ENCODE results near the gene UBE2D1. TPM values are rescaled to one million over a fixed set of nuclear protein-coding genes. Genes with fewer than 3 reads are reported as not detected.

Gene UBE2D1
- total RNA-seq, 3 donors from 2014 or later (not counting 1 experiment from before 2014, with no cell fraction given) = 14.0 to 14.5 (median 14.4) TPM

DNA sequence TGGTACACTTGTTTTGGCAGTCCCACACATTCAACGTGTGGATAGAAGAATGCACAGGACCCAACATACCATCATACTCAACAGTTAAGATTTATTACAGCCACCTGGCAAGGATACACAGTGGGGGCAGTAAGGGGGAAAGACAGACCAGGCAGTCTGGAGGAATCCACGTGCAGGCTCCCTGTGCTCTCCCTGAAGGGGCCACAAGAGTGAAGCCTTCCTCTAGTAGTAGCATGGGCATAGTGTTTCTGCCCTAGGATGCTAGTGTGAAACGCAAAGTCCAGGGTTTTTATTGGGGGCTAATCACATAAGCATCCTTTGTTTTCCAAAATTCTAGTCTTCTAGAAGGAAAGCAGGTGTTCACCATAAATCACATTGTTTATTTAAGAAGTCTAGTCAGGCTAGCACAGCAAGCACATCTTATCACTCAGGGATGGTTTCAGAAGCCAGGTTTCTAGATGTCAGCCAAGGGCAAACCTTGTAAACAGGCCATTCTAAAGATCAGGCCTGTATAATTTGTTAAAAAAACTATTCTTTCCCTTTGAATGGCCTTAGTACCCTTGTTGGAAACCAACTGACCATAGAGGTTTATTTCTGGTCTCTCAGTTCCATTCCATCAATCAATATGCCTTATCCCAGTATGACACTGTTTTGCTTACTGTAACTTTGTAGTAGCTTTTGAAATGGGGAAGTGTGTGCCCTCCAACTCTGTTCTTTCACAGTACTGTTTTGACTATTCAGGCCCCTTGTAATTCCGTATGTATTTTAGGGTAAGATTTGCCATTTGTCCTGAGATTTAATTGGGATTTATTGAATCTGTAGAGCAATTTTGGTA lies 38.0 kb downstream of the UBE2D1 start:
- no peak overlapping the region for H3K27ac ChIP-seq (ENCODE audit: low read length)
- intact Hi-C loops (cut with micrococcal nuclease) = no loop called here
- Mint-ChIP-seq H3K9me3 (no peaks in the 10 kb centered on the region), H3K36me3 (no peaks in the 10 kb centered on the region), H3K4me1 (no peaks in the 10 kb centered on the region), H3K27ac (no peak overlapping the region), H3K4me3 (no peak overlapping the region), H3K27me3 (ENCODE audit: low read depth in 2 of 2) (no peaks in the 10 kb centered on the region)
- no peak overlapping the region for H3K4me3 ChIP-seq (ENCODE audit: low read length)
- no peak for DNase-seq
- H3K27me3 ChIP-seq (ENCODE audit: control insufficient read depth, insufficient read depth, low read length) = no peaks in the 10 kb centered on the region
- no peak for ATAC-seq
- H3K4me1 ChIP-seq (ENCODE audit: control insufficient read depth, insufficient read depth, low read length) = no peaks in the 10 kb centered on the region
- 93% methylated on average over 4 of the region's 4 CpGs for WGBS (ENCODE audit: insufficient coverage)
- TF ChIP-seq, protein P1, sequence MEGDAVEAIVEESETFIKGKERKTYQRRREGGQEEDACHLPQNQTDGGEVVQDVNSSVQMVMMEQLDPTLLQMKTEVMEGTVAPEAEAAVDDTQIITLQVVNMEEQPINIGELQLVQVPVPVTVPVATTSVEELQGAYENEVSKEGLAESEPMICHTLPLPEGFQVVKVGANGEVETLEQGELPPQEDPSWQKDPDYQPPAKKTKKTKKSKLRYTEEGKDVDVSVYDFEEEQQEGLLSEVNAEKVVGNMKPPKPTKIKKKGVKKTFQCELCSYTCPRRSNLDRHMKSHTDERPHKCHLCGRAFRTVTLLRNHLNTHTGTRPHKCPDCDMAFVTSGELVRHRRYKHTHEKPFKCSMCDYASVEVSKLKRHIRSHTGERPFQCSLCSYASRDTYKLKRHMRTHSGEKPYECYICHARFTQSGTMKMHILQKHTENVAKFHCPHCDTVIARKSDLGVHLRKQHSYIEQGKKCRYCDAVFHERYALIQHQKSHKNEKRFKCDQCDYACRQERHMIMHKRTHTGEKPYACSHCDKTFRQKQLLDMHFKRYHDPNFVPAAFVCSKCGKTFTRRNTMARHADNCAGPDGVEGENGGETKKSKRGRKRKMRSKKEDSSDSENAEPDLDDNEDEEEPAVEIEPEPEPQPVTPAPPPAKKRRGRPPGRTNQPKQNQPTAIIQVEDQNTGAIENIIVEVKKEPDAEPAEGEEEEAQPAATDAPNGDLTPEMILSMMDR (IDR thresholded peaks at IDR 0.05) = no peak
- peaks cover 3% of the 10 kb centered on the region for H3K36me3 ChIP-seq (ENCODE audit: control insufficient read depth, insufficient read depth, low read length)
- no peaks in the 10 kb centered on the region for H3K9me3 ChIP-seq (ENCODE audit: control insufficient read depth, insufficient read depth, low read length)

DNA sequence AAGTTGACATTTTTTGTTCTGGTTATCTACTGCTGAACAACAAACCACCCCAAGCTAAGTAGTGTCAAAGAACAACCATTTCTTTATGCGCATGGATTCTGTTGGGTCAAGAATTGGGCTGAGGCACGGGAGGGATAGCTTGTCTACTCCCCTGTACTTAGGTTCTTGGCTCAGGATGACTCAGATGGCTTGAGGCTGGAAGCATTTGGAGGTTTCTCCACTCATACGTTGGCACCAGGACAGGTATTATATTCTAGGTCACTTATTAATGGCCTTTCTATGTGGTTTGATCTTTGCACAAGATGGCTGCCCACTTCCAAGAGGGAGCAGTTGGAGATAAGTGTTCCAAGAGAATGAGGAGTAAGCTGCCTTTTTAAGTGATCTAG lies 38.6 kb downstream of the UBE2D1 start:
- ATAC-seq (no peak), DNase-seq (no peak)
- no peak overlapping the region for H3K4me3 ChIP-seq (ENCODE audit: low read length)
- H3K27ac ChIP-seq (ENCODE audit: low read length) = no peak overlapping the region
- H3K4me1 ChIP-seq (ENCODE audit: control insufficient read depth, insufficient read depth, low read length) = no peaks in the 10 kb centered on the region
- H3K36me3 ChIP-seq (ENCODE audit: control insufficient read depth, insufficient read depth, low read length) = peaks cover 3% of the 10 kb centered on the region
- WGBS (ENCODE audit: insufficient coverage) = 86% methylated on average over 3 of the region's 3 CpGs
- Mint-ChIP-seq H3K4me1 (peaks cover 0 to under 1% of the 10 kb centered on the region in 2 donors), H3K27ac (no peak overlapping the region), H3K27me3 (ENCODE audit: low read depth in 2 of 2) (no peaks in the 10 kb centered on the region), H3K36me3 (no peaks in the 10 kb centered on the region), H3K9me3 (no peaks in the 10 kb centered on the region), H3K4me3 (no peak overlapping the region)
- intact Hi-C loops (cut with micrococcal nuclease) = no loop called here
- H3K9me3 ChIP-seq (ENCODE audit: control insufficient read depth, insufficient read depth, low read length) = no peaks in the 10 kb centered on the region
- H3K27me3 ChIP-seq (ENCODE audit: control insufficient read depth, insufficient read depth, low read length) = no peaks in the 10 kb centered on the region
- TF ChIP-seq, protein P1 (IDR thresholded peaks at IDR 0.05) = no peak

DNA sequence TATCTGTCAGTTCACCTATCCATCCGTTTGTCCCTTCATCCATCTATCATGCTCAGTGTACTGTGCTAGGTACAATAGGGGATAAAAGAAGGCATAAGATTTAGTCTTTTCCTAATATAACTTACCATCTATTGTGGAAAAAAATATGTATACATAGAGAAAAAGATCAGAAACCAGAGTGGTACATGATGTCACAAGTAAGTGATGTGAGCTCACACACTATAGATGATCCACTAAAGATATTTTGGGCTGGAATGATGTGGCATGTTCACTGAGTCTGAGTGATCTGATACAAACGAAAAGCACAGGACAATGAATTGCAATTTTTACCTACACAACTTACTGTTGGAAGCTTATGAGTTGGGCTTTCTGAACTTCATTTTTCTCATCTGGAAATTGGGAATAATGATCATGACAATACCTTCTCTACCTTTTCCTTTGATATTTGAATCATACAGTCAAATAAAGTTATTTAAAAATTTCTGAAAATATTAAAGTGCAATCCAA lies 47.7 kb downstream of the UBE2D1 start:
- Histone ChIP-seq H3K27ac (ENCODE audit: low read length) (no peak overlapping the region), H3K27me3 (ENCODE audit: control insufficient read depth, insufficient read depth, low read length) (no peaks in the 10 kb centered on the region), H3K4me1 (ENCODE audit: control insufficient read depth, insufficient read depth, low read length) (peaks cover 15% of the 10 kb centered on the region), H3K4me3 (ENCODE audit: low read length) (no peak overlapping the region), H3K9me3 (ENCODE audit: control insufficient read depth, insufficient read depth, low read length) (no peaks in the 10 kb centered on the region), H3K36me3 (ENCODE audit: control insufficient read depth, insufficient read depth, low read length) (no peaks in the 10 kb centered on the region)
- TF ChIP-seq, protein P1 (IDR thresholded peaks at IDR 0.05) = no peak
- H3K4me1 Mint-ChIP-seq = peaks cover 28 to 49% of the 10 kb centered on the region in 2 donors
- H3K9me3 Mint-ChIP-seq = no peaks in the 10 kb centered on the region
- no peaks in the 10 kb centered on the region for H3K36me3 Mint-ChIP-seq
- peaks cover 0 to 4% of the 10 kb centered on the region in 2 donors for H3K27me3 Mint-ChIP-seq (ENCODE audit: low read depth in 2 of 2)
- ATAC-seq (no peak), DNase-seq (no peak)
- H3K4me3 Mint-ChIP-seq = no peak overlapping the region
- WGBS (ENCODE audit: insufficient coverage) = no CpG with 5 or more reads among the region's 2 CpGs
- no peak overlapping the region for H3K27ac Mint-ChIP-seq
- intact Hi-C loops (cut with micrococcal nuclease) = loop anchor here (10.0 kb wide), 1 partner anchor 208 kb away; no protein-coding TSS in a partner anchor
